Measurements from ENCODE around the gene LPCAT1.
"Not testable (repeated sequence)": the region's sequence is repeated elsewhere in the genome, so short reads cannot be mapped to it uniquely, and the experiment has no call there.

The LPCAT1 gene

GRCh38 chr5:1521671-1522600 lies 1.8 kb downstream of the LPCAT1 start:
- no peak for DNase-seq

- DNase-seq: no peak
Observed at GRCh38 chr5:1520791-1521453, 2.8 kb downstream of the LPCAT1 start.

GRCh38 chr5:1519631-1520210 lies 4.0 kb downstream of the LPCAT1 start:
- no peak for DNase-seq

GRCh38 chr5:1517838-1518237 lies 5.9 kb downstream of the LPCAT1 start:
- no peak for DNase-seq

- DNase-seq: no peak
Observed at GRCh38 chr5:1516615-1517601, 6.9 kb downstream of the LPCAT1 start.

- DNase-seq: no peak
Observed at GRCh38 chr5:1515921-1516571, 7.7 kb downstream of the LPCAT1 start.

- no peak for DNase-seq
Observed at GRCh38 chr5:1515311-1515920, 8.3 kb downstream of the LPCAT1 start.

- DNase-seq: not testable (repeated sequence)
Observed at GRCh38 chr5:1514819-1515310, 8.9 kb downstream of the LPCAT1 start.

- no peak for DNase-seq
Observed at GRCh38 chr5:1514027-1514818, 9.5 kb downstream of the LPCAT1 start.

- DNase-seq: no peak
Observed at GRCh38 chr5:1513326-1514026, 10.3 kb downstream of the LPCAT1 start.

GRCh38 chr5:1512541-1513291 lies 11.0 kb downstream of the LPCAT1 start:
- no peak for DNase-seq

GRCh38 chr5:1511651-1512540 lies 11.9 kb downstream of the LPCAT1 start:
- no peak for DNase-seq

GRCh38 chr5:1511048-1511447 lies 12.7 kb downstream of the LPCAT1 start:
- DNase-seq: no peak

- no peak for DNase-seq
Observed at GRCh38 chr5:1510631-1511030, 13.1 kb downstream of the LPCAT1 start.

GRCh38 chr5:1510151-1510561 lies 13.6 kb downstream of the LPCAT1 start:
- no peak for DNase-seq

GRCh38 chr5:1509346-1510085 lies 14.2 kb downstream of the LPCAT1 start:
- no peak for DNase-seq

GRCh38 chr5:1508659-1509290 lies 15.0 kb downstream of the LPCAT1 start:
- DNase-seq: no peak
